HepG2 (cell line): Measurements from ENCODE around the gene MCOLN1. TPM values are rescaled to one million over a fixed set of nuclear protein-coding genes. Genes with fewer than 3 reads are reported as not detected.

Experiments
- AGO2 ChIP-seq: fragments of 200-400 bp; formaldehyde crosslinking; optimal IDR thresholded peaks from 2 replicates; pipeline ENCODE3; 2017; ENCODE audit warnings: mild to moderate bottlenecking, low read depth, low read length, moderate library complexity
- ETV5 ChIP-seq: IDR thresholded peaks from 2 replicates; pipeline ENCODE4 v1.6.1; 2018; ENCODE audit warnings: missing biosample characterization, missing genetic modification reagents, inconsistent platforms, borderline replicate concordance
- HNRNPL ChIP-seq: fragments of 200-400 bp; formaldehyde crosslinking; IDR thresholded peaks from 2 replicates; pipeline ENCODE4 v1.6.1; 2017; ENCODE audit warnings: mild to moderate bottlenecking, low read depth, low read length
- MAFK ChIP-seq, 2 experiments: IDR thresholded peaks in 1 of 2; conservative IDR thresholded peaks in 1 of 2; 2 replicates each; pipeline ENCODE4 v1.6.1; 2011; ENCODE audit warnings: improper control_type of control experiment in 2 of 2, low read length in 2 of 2
- PHF8 ChIP-seq: sonication (generic); formaldehyde crosslinking; IDR thresholded peaks from 2 replicates; pipeline ENCODE4 v1.5.0; 2020; ENCODE audit warnings: missing genetic modification reagents
- SP2 ChIP-seq: sonication (generic); formaldehyde crosslinking; IDR thresholded peaks from 2 replicates; pipeline ENCODE4 v1.5.1; 2020; ENCODE audit warnings: mild to moderate bottlenecking, missing genetic modification reagents
- TBL1XR1 ChIP-seq: fragments of 150-350 bp; IDR thresholded peaks from 2 replicates; pipeline ENCODE4 v1.6.1; 2014; ENCODE audit warnings: borderline replicate concordance, low read length; ENCODE audit not compliant: partially characterized antibody
- TBX2 ChIP-seq: sonication (generic); formaldehyde crosslinking; IDR thresholded peaks from 2 replicates; pipeline ENCODE4 v1.5.0; 2020; ENCODE audit warnings: missing genetic modification reagents, mild to moderate bottlenecking, borderline replicate concordance
- YEATS2 ChIP-seq: sonication (generic); formaldehyde crosslinking; IDR thresholded peaks from 2 replicates; pipeline ENCODE4 v1.4.0; 2020; ENCODE audit warnings: missing genetic modification reagents, borderline replicate concordance
- ZBTB20 ChIP-seq: sonication (generic); formaldehyde crosslinking; IDR thresholded peaks from 2 replicates; pipeline ENCODE4 v1.8.1; 2023; ENCODE audit warnings: missing genetic modification reagents, low read depth, mild to moderate bottlenecking, borderline replicate concordance
- ZIK1 ChIP-seq: sonication (generic); formaldehyde crosslinking; IDR thresholded peaks from 2 replicates; pipeline ENCODE4 v1.5.0; 2020; ENCODE audit warnings: mild to moderate bottlenecking, low read depth, missing genetic modification reagents, borderline replicate concordance
- ZNF207 ChIP-seq: fragments of 450-650 bp; IDR thresholded peaks from 2 replicates; pipeline ENCODE4 v1.6.1; 2016; ENCODE audit warnings: antibody characterized with exemption, borderline replicate concordance
- ZNF251 ChIP-seq: sonication (generic); formaldehyde crosslinking; IDR thresholded peaks from 2 replicates; pipeline ENCODE4 v1.9.0; 2021; ENCODE audit warnings: mild to moderate bottlenecking, missing genetic modification reagents
- ZNF556 ChIP-seq: sonication (generic); formaldehyde crosslinking; IDR thresholded peaks from 2 replicates; pipeline ENCODE4 v1.4.0; 2020; ENCODE audit warnings: mild to moderate bottlenecking, missing genetic modification reagents, borderline replicate concordance
- ZNF570 ChIP-seq: sonication (generic); formaldehyde crosslinking; IDR thresholded peaks from 2 replicates; pipeline ENCODE4 v1.4.0; 2020; ENCODE audit warnings: mild to moderate bottlenecking, missing genetic modification reagents, borderline replicate concordance
- ZNF607 ChIP-seq: sonication (generic); formaldehyde crosslinking; IDR thresholded peaks from 2 replicates; pipeline ENCODE4 v1.5.1; 2020; ENCODE audit warnings: missing genetic modification reagents, mild to moderate bottlenecking, borderline replicate concordance
- ZNF639 ChIP-seq: conservative IDR thresholded peaks from 2 replicates; pipeline ENCODE4 v1.6.1; 2018; ENCODE audit warnings: missing genetic modification reagents
- ZNF781 ChIP-seq: sonication (generic); formaldehyde crosslinking; IDR thresholded peaks from 2 replicates; pipeline ENCODE4 v1.5.1; 2020; ENCODE audit warnings: borderline replicate concordance, mild to moderate bottlenecking, missing genetic modification reagents; ENCODE audit errors: not compliant biosample characterization
- polyA plus RNA-seq, 8 experiments: library from polyadenylated mRNA; depleted of rRNA in 3 of 8; stranded (reverse) in 7 of 8; unstranded in 1 of 8; fragments of >200 nt; fragmentation: Illumina TruSeq in 4 of 8; extraction: Trizol in 4 of 8; gene quantifications; 2 replicates each; pipeline versions ENCODE4 v1.2.1 to v1.2.3, GENCODE V29; 2011 to 2016; ENCODE audit warnings: low read depth in 4 of 8, missing spikeins in 1 of 8, mixed read lengths in 1 of 8; ENCODE audit not compliant: insufficient read depth in 1 of 8
- total RNA-seq, 5 experiments: library from RNA; depleted of rRNA; stranded (reverse); fragments of >200 nt; fragmentation: Illumina TruSeq; extraction: Trizol; gene quantifications; 2 replicates each; pipeline ENCODE4 v1.2.3, GENCODE V29; 2016; ENCODE audit warnings: low read depth in 1 of 5
- TF ChIP-seq, protein P1 (sequence below): IDR thresholded peaks from 2 replicates; pipeline ENCODE4 v1.6.1; 2012; ENCODE audit warnings: low read length, improper control_type of control experiment
- TF ChIP-seq, protein P2 (sequence below): sonication (generic); formaldehyde crosslinking; IDR thresholded peaks from 2 replicates; pipeline ENCODE4 v1.5.1; 2020; ENCODE audit warnings: missing genetic modification reagents, mild to moderate bottlenecking, borderline replicate concordance
- TF ChIP-seq, protein P3 (sequence below): sonication (generic); formaldehyde crosslinking; IDR thresholded peaks from 2 replicates; pipeline ENCODE4 v1.4.0; 2020; ENCODE audit warnings: missing genetic modification reagents

MCOLN1 gene
- total and polyA plus RNA-seq, 2 of the 13 experiments (the other 11 are each of a cell fraction or from before 2014, with no cell fraction given) = 3.4 to 15.7 TPM

- TF ChIP-seq ZIK1 (CRISPR knock-in tag) = no peak
- no peak for TF ChIP-seq ZNF781 (CRISPR knock-in tag)
- no peak for TF ChIP-seq TBL1XR1
- no peak for TF ChIP-seq ZNF251 (CRISPR knock-in tag)
- TF ChIP-seq PHF8 (CRISPR knock-in tag) = no peak
- TF ChIP-seq, protein P1, sequence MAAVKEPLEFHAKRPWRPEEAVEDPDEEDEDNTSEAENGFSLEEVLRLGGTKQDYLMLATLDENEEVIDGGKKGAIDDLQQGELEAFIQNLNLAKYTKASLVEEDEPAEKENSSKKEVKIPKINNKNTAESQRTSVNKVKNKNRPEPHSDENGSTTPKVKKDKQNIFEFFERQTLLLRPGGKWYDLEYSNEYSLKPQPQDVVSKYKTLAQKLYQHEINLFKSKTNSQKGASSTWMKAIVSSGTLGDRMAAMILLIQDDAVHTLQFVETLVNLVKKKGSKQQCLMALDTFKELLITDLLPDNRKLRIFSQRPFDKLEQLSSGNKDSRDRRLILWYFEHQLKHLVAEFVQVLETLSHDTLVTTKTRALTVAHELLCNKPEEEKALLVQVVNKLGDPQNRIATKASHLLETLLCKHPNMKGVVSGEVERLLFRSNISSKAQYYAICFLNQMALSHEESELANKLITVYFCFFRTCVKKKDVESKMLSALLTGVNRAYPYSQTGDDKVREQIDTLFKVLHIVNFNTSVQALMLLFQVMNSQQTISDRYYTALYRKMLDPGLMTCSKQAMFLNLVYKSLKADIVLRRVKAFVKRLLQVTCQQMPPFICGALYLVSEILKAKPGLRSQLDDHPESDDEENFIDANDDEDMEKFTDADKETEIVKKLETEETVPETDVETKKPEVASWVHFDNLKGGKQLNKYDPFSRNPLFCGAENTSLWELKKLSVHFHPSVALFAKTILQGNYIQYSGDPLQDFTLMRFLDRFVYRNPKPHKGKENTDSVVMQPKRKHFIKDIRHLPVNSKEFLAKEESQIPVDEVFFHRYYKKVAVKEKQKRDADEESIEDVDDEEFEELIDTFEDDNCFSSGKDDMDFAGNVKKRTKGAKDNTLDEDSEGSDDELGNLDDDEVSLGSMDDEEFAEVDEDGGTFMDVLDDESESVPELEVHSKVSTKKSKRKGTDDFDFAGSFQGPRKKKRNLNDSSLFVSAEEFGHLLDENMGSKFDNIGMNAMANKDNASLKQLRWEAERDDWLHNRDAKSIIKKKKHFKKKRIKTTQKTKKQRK = no peak
- no peak for TF ChIP-seq ZNF207
- TF ChIP-seq, protein P2, sequence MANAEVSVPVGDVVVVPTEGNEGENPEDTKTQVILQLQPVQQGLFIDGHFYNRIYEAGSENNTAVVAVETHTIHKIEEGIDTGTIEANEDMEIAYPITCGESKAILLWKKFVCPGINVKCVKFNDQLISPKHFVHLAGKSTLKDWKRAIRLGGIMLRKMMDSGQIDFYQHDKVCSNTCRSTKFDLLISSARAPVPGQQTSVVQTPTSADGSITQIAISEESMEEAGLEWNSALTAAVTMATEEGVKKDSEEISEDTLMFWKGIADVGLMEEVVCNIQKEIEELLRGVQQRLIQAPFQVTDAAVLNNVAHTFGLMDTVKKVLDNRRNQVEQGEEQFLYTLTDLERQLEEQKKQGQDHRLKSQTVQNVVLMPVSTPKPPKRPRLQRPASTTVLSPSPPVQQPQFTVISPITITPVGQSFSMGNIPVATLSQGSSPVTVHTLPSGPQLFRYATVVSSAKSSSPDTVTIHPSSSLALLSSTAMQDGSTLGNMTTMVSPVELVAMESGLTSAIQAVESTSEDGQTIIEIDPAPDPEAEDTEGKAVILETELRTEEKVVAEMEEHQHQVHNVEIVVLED (CRISPR knock-in tag) = no peak
- no peak for TF ChIP-seq ETV5
- no peak for TF ChIP-seq YEATS2 (CRISPR knock-in tag)
- TF ChIP-seq AGO2 = peak; percentile 12
- TF ChIP-seq MAFK (conservative IDR thresholded peaks at IDR 0.05 in 1 of 2, IDR thresholded peaks at IDR 0.05 in 1 of 2; ENCODE audit: low read length in 2 of 2) = no peak
- no peak for TF ChIP-seq ZBTB20
- TF ChIP-seq ZNF607 (CRISPR knock-in tag) = no peak
- TF ChIP-seq, protein P3, sequence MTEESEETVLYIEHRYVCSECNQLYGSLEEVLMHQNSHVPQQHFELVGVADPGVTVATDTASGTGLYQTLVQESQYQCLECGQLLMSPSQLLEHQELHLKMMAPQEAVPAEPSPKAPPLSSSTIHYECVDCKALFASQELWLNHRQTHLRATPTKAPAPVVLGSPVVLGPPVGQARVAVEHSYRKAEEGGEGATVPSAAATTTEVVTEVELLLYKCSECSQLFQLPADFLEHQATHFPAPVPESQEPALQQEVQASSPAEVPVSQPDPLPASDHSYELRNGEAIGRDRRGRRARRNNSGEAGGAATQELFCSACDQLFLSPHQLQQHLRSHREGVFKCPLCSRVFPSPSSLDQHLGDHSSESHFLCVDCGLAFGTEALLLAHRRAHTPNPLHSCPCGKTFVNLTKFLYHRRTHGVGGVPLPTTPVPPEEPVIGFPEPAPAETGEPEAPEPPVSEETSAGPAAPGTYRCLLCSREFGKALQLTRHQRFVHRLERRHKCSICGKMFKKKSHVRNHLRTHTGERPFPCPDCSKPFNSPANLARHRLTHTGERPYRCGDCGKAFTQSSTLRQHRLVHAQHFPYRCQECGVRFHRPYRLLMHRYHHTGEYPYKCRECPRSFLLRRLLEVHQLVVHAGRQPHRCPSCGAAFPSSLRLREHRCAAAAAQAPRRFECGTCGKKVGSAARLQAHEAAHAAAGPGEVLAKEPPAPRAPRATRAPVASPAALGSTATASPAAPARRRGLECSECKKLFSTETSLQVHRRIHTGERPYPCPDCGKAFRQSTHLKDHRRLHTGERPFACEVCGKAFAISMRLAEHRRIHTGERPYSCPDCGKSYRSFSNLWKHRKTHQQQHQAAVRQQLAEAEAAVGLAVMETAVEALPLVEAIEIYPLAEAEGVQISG = peak; percentile 14; the same call in 1 of the 2 replicates
- no peak for TF ChIP-seq ZNF570 (CRISPR knock-in tag)
- TF ChIP-seq HNRNPL = no peak
- no peak for TF ChIP-seq ZNF639 (CRISPR knock-in tag)
- no peak for TF ChIP-seq ZNF556 (CRISPR knock-in tag)
- no peak; the same call in 1 of the 2 replicates for TF ChIP-seq SP2 (CRISPR knock-in tag)
- no peak for TF ChIP-seq TBX2 (CRISPR knock-in tag)
Measured at GRCh38 chr19:7533925-7534480, 11.6 kb downstream of the MCOLN1 start (continued).
